Thyroid gland (tissue), 4 donors: ENCODE results near the gene MRPS26. TPM values are rescaled to one million over a fixed set of nuclear protein-coding genes. Genes with fewer than 3 reads are reported as not detected.

Source experiments
- DNase-seq, 2 donors: peaks; one replicate each; pipeline ENCODE4 v3.0.0-alpha.2; 2019
- H3K27ac ChIP-seq, 3 donors: fragments of 200-600 bp; sonication (generic); 1 replicate in 2 of 3; 2 replicates in 1 of 3; pipeline ENCODE4 v1.5.1; 2016 to 2019; ENCODE audit warnings: mild to moderate bottlenecking in 1 of 3, moderate library complexity in 1 of 3
- H3K27me3 ChIP-seq: fragments of 200-600 bp; sonication (generic); one replicate; pipeline ENCODE4 v1.5.1; 2019
- H3K36me3 ChIP-seq, 2 donors: fragments of 200-600 bp; sonication (generic); one replicate each; pipeline ENCODE4 v1.5.1; 2016 to 2019
- H3K4me1 ChIP-seq, 2 donors: fragments of 200-600 bp; sonication (generic); one replicate each; pipeline ENCODE4 v1.5.1; 2017 to 2019
- H3K4me3 ChIP-seq, 3 donors: fragments of 200-600 bp; sonication (generic); replicated peaks in 1 of 3; 1 replicate in 2 of 3; 2 replicates in 1 of 3; pipeline ENCODE4 v1.5.1; 2016; ENCODE audit warnings: mild to moderate bottlenecking in 1 of 3
- H3K9me3 ChIP-seq: fragments of 200-600 bp; sonication (generic); one replicate; pipeline ENCODE4 v1.5.1; 2017
- POLR2A ChIP-seq, 2 donors: fragments of 450-650 bp; IDR thresholded peaks; one replicate each; pipeline ENCODE4 v1.6.1; 2017; ENCODE audit warnings: antibody characterized with exemption in 2 of 2, mild to moderate bottlenecking in 2 of 2, moderate library complexity in 1 of 2
- WGBS, 2 donors: methylation state at CpG; one replicate each; pipeline ENCODE4 v1.1.5; 2017; 5-methylcytosine and 5-hydroxymethylcytosine counted together
- intact Hi-C: fragments of 100-400 bp; cut with DNase I; formaldehyde crosslinking; loops from one replicate; pipeline ENCODE4 v1.15.1; 2023
- total RNA-seq, 4 donors: library from RNA; depleted of rRNA; stranded (reverse); fragments of >200 nt; gene quantifications; one replicate each; pipeline ENCODE4 v1.2.3, GENCODE V29; 2016
- TF ChIP-seq, protein P1 (sequence below), 6 experiments: fragments of 200-600 bp in 3 of 6; fragments of 450-650 bp in 3 of 6; sonication (generic) in 3 of 6; IDR thresholded peaks; one replicate each; pipeline ENCODE4 v1.5.1; 2016 to 2019; ENCODE audit warnings: antibody characterized with exemption in 6 of 6, mild to moderate bottlenecking in 2 of 6, inconsistent platforms in 1 of 6, moderate library complexity in 1 of 6

The MRPS26 gene
- total RNA-seq, 4 donors from 2014 or later: 56.3 to 148 (median 86.4) TPM

DNA sequence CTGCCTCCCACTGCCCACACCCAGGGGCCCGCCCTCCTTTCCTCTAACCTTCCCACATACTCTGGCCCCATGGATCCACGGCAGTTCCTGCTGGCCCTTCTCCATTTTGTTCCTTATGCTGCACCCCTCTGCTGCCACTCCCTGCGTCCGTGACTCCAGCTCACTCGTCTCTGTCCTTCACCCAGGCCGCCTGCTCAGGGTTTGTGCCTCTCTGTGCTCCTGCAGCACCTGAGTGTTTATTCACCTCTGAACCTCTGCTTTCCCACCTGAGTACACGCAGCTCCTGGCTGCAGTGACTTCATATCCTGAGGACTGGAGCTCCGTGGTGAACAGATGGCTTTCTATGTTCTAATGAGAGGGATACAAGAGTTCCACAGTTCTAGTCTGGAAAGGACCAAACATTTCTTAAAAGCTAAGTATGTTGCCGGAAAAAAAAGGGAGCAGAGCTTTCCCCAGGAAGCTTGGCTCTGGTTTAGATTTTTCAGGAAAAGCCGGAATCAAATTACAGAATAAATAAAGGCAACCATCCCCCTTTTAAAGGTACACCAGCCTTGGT lies 3.9 kb upstream of the MRPS26 start:
- Histone ChIP-seq H3K27ac (peak overlapping the region in 2 of 3 donors; percentile 45 to 70), H3K9me3 (no peaks in the 10 kb centered on the region), H3K4me3 (no peak overlapping the region), H3K36me3 (peaks cover 11 to 16% of the 10 kb centered on the region in 2 donors), H3K27me3 (no peaks in the 10 kb centered on the region), H3K4me1 (peaks cover 11 to 12% of the 10 kb centered on the region in 2 donors)
- no peak for TF ChIP-seq POLR2A (IDR thresholded peaks at IDR 0.05)
- TF ChIP-seq, protein P1, sequence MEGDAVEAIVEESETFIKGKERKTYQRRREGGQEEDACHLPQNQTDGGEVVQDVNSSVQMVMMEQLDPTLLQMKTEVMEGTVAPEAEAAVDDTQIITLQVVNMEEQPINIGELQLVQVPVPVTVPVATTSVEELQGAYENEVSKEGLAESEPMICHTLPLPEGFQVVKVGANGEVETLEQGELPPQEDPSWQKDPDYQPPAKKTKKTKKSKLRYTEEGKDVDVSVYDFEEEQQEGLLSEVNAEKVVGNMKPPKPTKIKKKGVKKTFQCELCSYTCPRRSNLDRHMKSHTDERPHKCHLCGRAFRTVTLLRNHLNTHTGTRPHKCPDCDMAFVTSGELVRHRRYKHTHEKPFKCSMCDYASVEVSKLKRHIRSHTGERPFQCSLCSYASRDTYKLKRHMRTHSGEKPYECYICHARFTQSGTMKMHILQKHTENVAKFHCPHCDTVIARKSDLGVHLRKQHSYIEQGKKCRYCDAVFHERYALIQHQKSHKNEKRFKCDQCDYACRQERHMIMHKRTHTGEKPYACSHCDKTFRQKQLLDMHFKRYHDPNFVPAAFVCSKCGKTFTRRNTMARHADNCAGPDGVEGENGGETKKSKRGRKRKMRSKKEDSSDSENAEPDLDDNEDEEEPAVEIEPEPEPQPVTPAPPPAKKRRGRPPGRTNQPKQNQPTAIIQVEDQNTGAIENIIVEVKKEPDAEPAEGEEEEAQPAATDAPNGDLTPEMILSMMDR (IDR thresholded peaks at IDR 0.05): no peak
- DNase-seq: no peak
- intact Hi-C loops: no loop called here
- WGBS, 2 donors: 58 to 65% methylated on average over 10 of the region's 10 CpGs

DNA sequence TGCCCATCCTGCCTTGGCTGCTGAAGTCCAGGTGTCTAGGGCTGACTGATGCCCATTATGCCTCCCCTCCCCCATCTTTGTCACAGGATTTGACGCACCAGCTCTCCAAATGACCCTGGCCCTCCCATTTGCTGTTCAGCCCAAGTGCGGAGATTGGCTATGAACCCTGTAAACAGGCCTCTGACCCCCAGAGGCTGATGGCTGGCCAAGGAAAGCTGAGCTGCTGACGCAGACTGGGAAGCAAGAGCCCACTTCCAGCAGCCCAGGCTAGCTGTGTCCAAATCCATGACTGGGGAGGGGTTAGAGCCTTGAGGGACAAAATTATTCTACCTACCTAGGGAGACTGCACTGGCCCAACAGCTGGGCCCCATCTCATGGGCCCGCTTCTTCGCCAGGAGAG lies 3.2 kb upstream of the MRPS26 start:
- peaks cover 16 to 19% of the 10 kb centered on the region in 2 donors for H3K4me1 ChIP-seq
- H3K36me3 ChIP-seq: peaks cover 4 to 10% of the 10 kb centered on the region in 2 donors
- no peaks in the 10 kb centered on the region for H3K27me3 ChIP-seq
- peak overlapping the region in 2 of 3 donors; percentile 45 to 70 for H3K27ac ChIP-seq
- peak in 1 of 2 donors; percentile 19 for DNase-seq
- TF ChIP-seq POLR2A (IDR thresholded peaks at IDR 0.05): no peak
- TF ChIP-seq, protein P1 (IDR thresholded peaks at IDR 0.05): no peak
- H3K4me3 ChIP-seq: no peak overlapping the region
- no peaks in the 10 kb centered on the region for H3K9me3 ChIP-seq
- intact Hi-C loops: no loop called here
- 77 to 83% methylated on average over 3 to 5 of the region's 5 CpGs for WGBS, 2 donors

GRCh38 chr20:3043322-3043721 lies 2.5 kb upstream of the MRPS26 start, which contains the start of gene GNRH2:
Gene GNRH2 (plus strand): TSS chr20:3043622. CDS start chr20:3044415, 793 bp downstream.
- Histone ChIP-seq H3K36me3 (peaks cover 3 to 14% of the 10 kb centered on the region in 2 donors), H3K4me3 (no peak within 1 kb of the TSS), H3K9me3 (no peaks in the 10 kb centered on the region), H3K27ac (peak within 1 kb of the TSS; percentile 29 to 70 (median 45)), H3K4me1 (peaks cover 16 to 20% of the 10 kb centered on the region in 2 donors), H3K27me3 (no peaks in the 10 kb centered on the region)
- WGBS, 2 donors: 80 to 100% methylated on average over 2 to 3 of the region's 3 CpGs
- DNase-seq: no peak
- TF ChIP-seq POLR2A (IDR thresholded peaks at IDR 0.05): no peak
- TF ChIP-seq, protein P1 (IDR thresholded peaks at IDR 0.05): no peak
- intact Hi-C loops: no loop called here

DNA sequence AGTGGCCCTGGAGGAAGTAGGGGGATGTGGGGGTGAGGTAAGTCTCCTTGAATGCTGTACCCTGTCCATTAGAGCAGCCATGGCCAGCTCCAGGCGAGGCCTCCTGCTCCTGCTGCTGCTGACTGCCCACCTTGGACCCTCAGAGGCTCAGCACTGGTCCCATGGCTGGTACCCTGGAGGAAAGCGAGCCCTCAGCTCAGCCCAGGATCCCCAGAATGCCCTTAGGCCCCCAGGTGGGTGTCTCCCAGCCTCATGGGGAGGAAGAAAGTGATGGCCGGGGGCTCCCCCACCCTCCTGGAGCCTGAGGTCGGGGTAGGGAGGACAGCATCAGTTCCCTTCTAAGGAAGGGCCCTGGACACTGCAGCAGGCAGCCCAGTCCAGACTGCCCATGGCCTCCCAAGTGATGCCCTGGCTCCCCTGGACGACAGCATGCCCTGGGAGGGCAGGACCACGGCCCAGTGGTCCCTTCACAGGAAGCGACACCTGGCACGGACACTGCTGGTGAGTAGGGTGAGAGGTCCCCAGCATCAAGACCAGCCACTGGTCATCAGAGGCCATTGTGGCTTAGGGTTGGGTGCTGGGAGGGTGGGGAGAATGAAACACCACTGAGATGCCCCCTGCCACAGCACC lies 1.4 kb upstream of the MRPS26 start:
- TF ChIP-seq, protein P1 (IDR thresholded peaks at IDR 0.05): no peak
- no peak for TF ChIP-seq POLR2A (IDR thresholded peaks at IDR 0.05)
- no peak overlapping the region for H3K4me3 ChIP-seq
- peaks cover 10 to 16% of the 10 kb centered on the region in 2 donors for H3K36me3 ChIP-seq
- DNase-seq: no peak
- no peaks in the 10 kb centered on the region for H3K27me3 ChIP-seq
- H3K9me3 ChIP-seq: no peaks in the 10 kb centered on the region
- WGBS, 2 donors: 96 to 100% methylated on average over 3 to 5 of the region's 8 CpGs
- peak overlapping the region in 1 of 3 donors; percentile 64 for H3K27ac ChIP-seq
- peaks cover 16 to 20% of the 10 kb centered on the region in 2 donors for H3K4me1 ChIP-seq
- intact Hi-C loops: no loop called here
